ENCODE measurements around the gene ANO10.

The ANO10 gene

DNA sequence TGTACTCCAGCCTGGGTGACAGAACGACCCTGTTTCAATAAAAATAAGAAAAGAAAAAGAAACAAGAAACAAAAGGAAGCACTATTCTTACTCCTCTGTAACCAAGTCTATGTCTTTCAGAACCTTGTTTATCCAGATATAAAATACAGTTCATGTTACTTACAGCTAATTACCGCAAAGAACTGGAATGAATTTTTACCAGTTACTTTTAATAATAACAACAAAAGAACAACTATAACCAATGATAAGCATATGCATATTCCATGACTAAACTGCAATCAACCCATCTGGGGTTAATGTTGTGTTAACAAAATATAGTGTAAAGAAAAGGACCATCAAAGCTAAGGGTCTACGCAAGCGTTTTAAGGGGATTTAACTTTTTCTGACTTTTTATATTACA lies 212.3 kb downstream of the ANO10 start:
- Mint-ChIP-seq H3K9me3 (peaks cover 2% of the 10 kb centered on the region), H3K27ac (no peak overlapping the region), H3K4me3 (no peak overlapping the region), H3K27me3 (no peaks in the 10 kb centered on the region), H3K36me3 (peaks cover 2% of the 10 kb centered on the region), H3K4me1 (peaks cover 20% of the 10 kb centered on the region)
- DNase-seq: no peak
- CTCF ChIA-PET: no interaction called here

DNA sequence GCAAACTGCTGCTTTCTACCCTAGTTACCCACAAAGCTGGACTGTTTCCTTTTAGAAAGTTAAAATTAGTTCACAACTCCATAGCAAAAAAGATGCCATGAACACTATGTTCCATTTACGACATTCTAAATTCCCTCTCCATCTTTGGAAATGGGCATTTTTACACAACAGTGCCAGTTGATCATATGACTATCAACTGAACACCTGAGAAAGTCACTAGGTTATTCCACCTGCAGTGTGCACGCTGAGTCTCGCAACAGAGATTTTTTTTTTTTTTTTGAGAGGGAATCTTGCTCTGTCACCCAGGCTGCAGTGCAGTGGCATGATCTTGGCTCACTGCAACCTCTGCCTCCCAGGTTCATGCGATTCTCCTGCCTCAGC lies 215.2 kb downstream of the ANO10 start:
- Mint-ChIP-seq H3K4me1 (peaks cover 3% of the 10 kb centered on the region), H3K27me3 (peaks cover 3% of the 10 kb centered on the region), H3K36me3 (no peaks in the 10 kb centered on the region), H3K4me3 (no peak overlapping the region), H3K27ac (no peak overlapping the region), H3K9me3 (no peaks in the 10 kb centered on the region)
- DNase-seq: no peak
- CTCF ChIA-PET: interaction anchor here (1.3 kb wide), 1 partner anchor 29 kb away, joined by 4 read pairs; no protein-coding TSS in a partner anchor

GRCh38 chr3:43405888-43406642 lies 215.7 kb downstream of the ANO10 start:
- H3K36me3 Mint-ChIP-seq: no peaks in the 10 kb centered on the region
- CTCF ChIA-PET: interaction anchor here (1.3 kb wide), 1 partner anchor 28 kb away, joined by 4 read pairs; no protein-coding TSS in a partner anchor
- H3K9me3 Mint-ChIP-seq: no peaks in the 10 kb centered on the region
- peaks cover 3% of the 10 kb centered on the region for H3K27me3 Mint-ChIP-seq
- peaks cover 3% of the 10 kb centered on the region for H3K4me1 Mint-ChIP-seq
- H3K27ac Mint-ChIP-seq: no peak overlapping the region
- DNase-seq: no peak
- no peak overlapping the region for H3K4me3 Mint-ChIP-seq

DNA sequence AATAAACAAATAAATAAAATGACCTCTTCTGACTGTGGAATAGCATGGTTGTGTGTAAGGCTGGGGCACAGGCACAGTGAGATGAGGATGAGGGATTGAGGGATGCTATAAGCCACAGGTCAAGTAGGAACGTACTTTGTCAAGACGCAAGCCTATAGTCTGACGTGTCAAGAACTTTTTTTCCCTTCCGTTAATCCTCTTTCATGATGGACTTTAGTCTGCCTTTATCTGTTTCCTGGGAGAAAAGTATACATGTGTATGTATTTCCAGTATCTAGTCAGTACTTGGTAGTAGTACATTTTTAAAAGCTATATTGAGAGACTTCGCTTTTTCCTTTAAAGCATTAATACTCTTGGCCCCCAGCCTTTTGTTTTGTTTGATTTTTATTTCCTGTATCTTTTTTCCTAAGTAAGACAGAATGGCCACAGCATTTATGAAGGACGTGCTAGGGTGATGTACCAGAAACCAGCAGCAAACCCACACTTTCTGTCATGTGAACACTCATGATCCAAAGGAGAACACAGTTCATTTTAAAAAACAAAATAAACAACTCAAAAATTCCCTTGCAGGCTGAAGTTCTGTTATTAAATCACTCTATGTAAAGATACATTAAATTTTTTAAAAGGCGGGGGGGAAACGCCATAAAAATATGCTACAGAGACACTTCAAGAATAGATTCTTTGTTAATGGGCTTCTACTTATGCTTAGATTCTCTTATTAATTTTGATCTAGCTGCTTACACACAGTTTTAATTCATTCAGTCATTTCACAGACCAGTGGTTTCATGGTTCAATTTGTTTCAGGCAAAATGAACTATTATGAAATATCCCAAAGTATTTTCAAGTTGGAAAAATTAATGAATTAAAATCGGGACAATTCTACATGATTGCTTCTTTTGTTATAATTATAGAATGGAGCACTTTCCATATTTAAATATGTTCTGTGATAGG lies 220.8 kb downstream of the ANO10 start:
- no peak overlapping the region for H3K27ac Mint-ChIP-seq
- CTCF ChIA-PET: no interaction called here
- H3K9me3 Mint-ChIP-seq: no peaks in the 10 kb centered on the region

DNA sequence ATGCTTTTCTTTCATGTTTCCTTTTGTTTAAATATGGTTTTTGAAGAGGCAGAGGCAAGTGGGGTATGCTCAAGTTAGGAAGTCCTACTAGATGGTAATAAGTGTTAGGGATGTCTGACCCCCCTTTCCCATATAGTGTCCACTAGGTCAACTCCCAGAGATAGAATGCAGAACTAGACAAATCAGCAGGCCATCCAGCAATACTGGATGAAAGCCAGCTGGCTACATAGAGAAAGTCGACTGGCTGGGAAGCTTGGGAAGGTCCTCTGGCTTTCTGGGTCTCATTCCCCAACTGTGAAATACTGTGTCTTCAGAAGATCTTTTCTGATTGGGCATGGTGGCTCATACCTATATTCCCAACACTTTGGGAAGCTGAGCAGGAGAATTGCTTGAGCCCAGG lies 221.6 kb downstream of the ANO10 start:
- H3K9me3 Mint-ChIP-seq: no peaks in the 10 kb centered on the region
- no peak for DNase-seq
- peaks cover 3% of the 10 kb centered on the region for H3K27me3 Mint-ChIP-seq
- H3K4me1 Mint-ChIP-seq: peaks cover 3% of the 10 kb centered on the region
- H3K4me3 Mint-ChIP-seq: no peak overlapping the region
- no peak overlapping the region for H3K27ac Mint-ChIP-seq
- no peaks in the 10 kb centered on the region for H3K36me3 Mint-ChIP-seq
- CTCF ChIA-PET: no interaction called here

More for the DNA sequence above, 220.8 kb downstream of the ANO10 start:
- peaks cover 3% of the 10 kb centered on the region for H3K27me3 Mint-ChIP-seq
- no peak for DNase-seq
- no peak overlapping the region for H3K4me3 Mint-ChIP-seq
- peaks cover 3% of the 10 kb centered on the region for H3K4me1 Mint-ChIP-seq
- H3K36me3 Mint-ChIP-seq: no peaks in the 10 kb centered on the region

GRCh38 chr3:43399034-43399433 lies 222.8 kb downstream of the ANO10 start:
- no peak overlapping the region for H3K27ac Mint-ChIP-seq
- H3K27me3 Mint-ChIP-seq: peaks cover 3% of the 10 kb centered on the region
- peaks cover 3% of the 10 kb centered on the region for H3K36me3 Mint-ChIP-seq
- H3K4me3 Mint-ChIP-seq: no peak overlapping the region
- CTCF ChIA-PET: interaction anchor here (0.6 kb wide), 1 partner anchor 19 kb away, joined by 3 read pairs; no protein-coding TSS in a partner anchor
- peaks cover 2% of the 10 kb centered on the region for H3K9me3 Mint-ChIP-seq
- H3K4me1 Mint-ChIP-seq: peaks cover 5% of the 10 kb centered on the region
- no peak for DNase-seq

GRCh38 chr3:43394041-43394554 lies 227.7 kb downstream of the ANO10 start:
- H3K4me3 Mint-ChIP-seq: no peak overlapping the region
- peak overlapping the region; percentile 42 for H3K27ac Mint-ChIP-seq

DNA sequence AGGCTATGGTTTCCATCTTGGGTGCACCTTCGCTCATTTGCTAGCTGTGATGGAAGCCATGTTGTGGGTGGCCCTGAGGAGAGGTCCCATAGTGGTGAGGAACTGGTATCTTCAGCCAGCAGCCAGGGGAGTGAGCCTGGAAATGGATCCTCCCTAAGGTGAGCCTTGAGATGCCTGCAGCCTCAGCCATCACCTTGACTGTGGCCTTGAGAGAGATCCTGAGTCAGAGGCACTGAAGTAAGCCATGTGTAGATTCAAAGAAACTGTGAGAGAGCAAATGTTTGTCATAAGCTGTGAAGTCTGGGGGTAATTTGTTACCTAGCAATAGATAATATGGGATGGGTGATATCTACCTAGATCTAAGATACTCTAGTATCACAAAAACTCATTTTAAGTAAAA lies 230.2 kb downstream of the ANO10 start:
- Mint-ChIP-seq H3K27ac (no peak overlapping the region), H3K36me3 (peaks cover 28% of the 10 kb centered on the region), H3K27me3 (peaks cover 8% of the 10 kb centered on the region)

More at GRCh38 chr3:43394041-43394554, 227.7 kb downstream of the ANO10 start:
- peaks cover 34% of the 10 kb centered on the region for H3K4me1 Mint-ChIP-seq
- CTCF ChIA-PET: no interaction called here
- H3K9me3 Mint-ChIP-seq: peaks cover 14% of the 10 kb centered on the region
- no peaks in the 10 kb centered on the region for H3K27me3 Mint-ChIP-seq
- peaks cover 22% of the 10 kb centered on the region for H3K36me3 Mint-ChIP-seq
- DNase-seq: no peak

DNA sequence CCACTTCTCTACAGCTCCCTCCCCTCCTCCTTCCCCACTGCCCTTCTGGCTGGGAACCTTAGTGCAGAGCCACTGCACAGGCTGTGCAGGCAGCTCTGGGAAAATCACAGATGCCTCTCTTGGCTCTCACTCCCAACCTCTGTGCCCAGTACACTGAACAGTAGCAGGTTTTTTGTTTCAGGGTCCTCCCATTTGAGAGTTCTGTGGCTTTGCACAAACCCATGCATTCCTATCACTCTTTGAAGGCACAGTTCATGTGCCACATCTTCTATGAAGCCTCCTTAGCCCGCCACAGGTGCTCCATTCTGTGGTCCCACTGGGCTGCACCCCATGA lies 231.6 kb downstream of the ANO10 start:
- Mint-ChIP-seq H3K4me1 (peaks cover 57% of the 10 kb centered on the region), H3K27me3 (peaks cover 17% of the 10 kb centered on the region), H3K27ac (peak overlapping the region; percentile 96), H3K9me3 (peaks cover 18% of the 10 kb centered on the region), H3K36me3 (peaks cover 28% of the 10 kb centered on the region), H3K4me3 (peak overlapping the region; percentile 16)
- CTCF ChIA-PET: interaction anchor here (1.6 to 2.2 kb wide), 2 partner anchors 12 to 228 kb away, joined by 10 to 17 read pairs; no protein-coding TSS in a partner anchor
- no peak for DNase-seq

More for the DNA sequence above, 230.2 kb downstream of the ANO10 start:
- H3K4me1 Mint-ChIP-seq: peaks cover 51% of the 10 kb centered on the region
- H3K9me3 Mint-ChIP-seq: peaks cover 14% of the 10 kb centered on the region
- no peak for DNase-seq
- CTCF ChIA-PET: no interaction called here
- no peak overlapping the region for H3K4me3 Mint-ChIP-seq

DNA sequence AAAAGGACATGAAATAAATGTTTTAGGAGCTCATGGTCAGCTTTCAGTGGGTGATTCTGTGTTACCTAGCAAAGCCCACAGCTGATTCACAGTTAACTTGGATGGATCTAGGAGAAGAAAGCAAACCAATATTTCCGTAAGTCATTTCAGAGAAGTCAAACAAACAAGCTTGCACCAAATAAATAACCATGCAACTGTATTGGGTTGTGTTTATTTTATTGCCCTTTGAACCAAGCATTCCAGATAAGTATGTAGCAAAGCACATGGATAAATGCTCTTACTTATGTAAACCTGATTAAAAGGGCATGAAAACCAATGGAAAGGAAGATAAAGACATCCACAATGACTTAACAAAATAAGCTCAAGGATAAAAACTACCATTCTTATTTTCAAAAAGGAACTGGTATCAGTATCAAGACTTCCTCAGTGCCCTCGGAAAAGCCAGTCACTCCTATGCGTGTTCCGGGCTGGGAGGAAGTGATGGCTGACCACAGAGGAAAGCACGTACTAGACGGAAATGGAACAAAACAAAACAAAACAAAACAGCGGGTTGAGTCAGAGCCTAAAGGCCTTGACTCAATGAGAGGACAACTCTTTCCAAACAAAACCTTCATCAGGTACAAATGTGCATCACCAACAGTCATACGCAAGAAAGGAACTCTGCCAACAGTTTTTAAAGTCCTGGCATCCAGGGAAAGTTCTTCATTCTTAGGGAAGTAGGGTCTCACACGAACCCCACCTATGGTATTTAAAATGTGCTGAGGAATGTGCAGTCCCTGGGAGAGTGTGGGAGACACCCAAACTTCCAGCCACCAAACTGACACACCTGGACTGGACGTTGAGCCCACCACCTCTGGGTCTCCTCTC lies 232.2 kb downstream of the ANO10 start:
- peak overlapping the region; percentile 2 for H3K4me3 Mint-ChIP-seq
- peaks cover 23% of the 10 kb centered on the region for H3K9me3 Mint-ChIP-seq
- H3K27ac Mint-ChIP-seq: peak overlapping the region; percentile 96
- H3K36me3 Mint-ChIP-seq: peaks cover 32% of the 10 kb centered on the region
- DNase-seq: peak; percentile 83
- CTCF ChIA-PET: interaction anchor here (1.0 to 2.2 kb wide), 4 partner anchors 11 to 228 kb away, joined by 3 to 17 read pairs (median 6); no protein-coding TSS in a partner anchor
- peaks cover 20% of the 10 kb centered on the region for H3K27me3 Mint-ChIP-seq
- peaks cover 61% of the 10 kb centered on the region for H3K4me1 Mint-ChIP-seq

DNA sequence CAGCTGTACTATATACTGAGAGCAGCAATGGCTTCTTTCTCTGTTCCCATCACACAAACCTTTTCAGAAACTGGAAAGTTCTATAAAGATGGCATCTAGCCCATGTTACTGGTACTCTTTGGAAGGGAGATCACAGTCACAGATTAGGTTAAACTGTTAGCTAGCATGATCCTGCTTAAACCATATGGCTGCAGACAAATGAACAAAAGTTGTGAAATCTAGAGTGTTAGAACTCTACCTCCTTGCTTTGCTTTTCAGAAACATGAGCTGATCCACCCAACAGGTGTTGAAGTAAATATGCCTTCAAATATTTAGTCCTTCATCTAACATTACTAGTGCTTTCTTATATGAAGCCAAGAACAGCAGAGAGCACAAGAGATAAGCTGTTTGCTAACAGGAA lies 232.9 kb downstream of the ANO10 start:
- peak overlapping the region; percentile 96 for H3K27ac Mint-ChIP-seq
- no peak overlapping the region for H3K4me3 Mint-ChIP-seq
- CTCF ChIA-PET: interaction anchor here (1.0 to 2.2 kb wide), 4 partner anchors 10 to 227 kb away, joined by 3 to 17 read pairs (median 6); no protein-coding TSS in a partner anchor
- no peak for DNase-seq
- peaks cover 23% of the 10 kb centered on the region for H3K9me3 Mint-ChIP-seq
- H3K27me3 Mint-ChIP-seq: peaks cover 22% of the 10 kb centered on the region
- H3K36me3 Mint-ChIP-seq: peaks cover 31% of the 10 kb centered on the region
- H3K4me1 Mint-ChIP-seq: peaks cover 59% of the 10 kb centered on the region

DNA sequence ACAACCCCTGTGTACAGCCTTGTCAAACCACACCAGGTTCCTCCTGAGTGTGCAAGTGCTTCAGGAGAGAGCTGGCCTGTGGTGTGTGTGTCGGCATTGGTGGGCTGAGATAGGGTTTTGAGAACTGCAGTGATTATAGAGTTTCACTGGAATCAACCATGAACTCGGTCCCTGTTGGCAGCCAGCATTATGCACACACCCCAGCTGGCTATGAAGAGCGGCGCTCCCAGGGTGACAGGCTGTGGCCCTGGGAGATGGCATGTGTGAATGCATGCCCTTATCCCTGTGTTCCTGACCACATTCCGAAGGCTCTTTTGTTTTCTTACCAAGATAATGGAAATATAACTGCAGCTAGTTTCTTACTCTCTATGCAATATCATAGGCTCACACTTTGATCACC lies 233.6 kb downstream of the ANO10 start:
- no peak overlapping the region for H3K4me3 Mint-ChIP-seq
- H3K36me3 Mint-ChIP-seq: peaks cover 27% of the 10 kb centered on the region
- peaks cover 18% of the 10 kb centered on the region for H3K9me3 Mint-ChIP-seq
- CTCF ChIA-PET: interaction anchor here (2.2 kb wide), 1 partner anchor 10 kb away, joined by 17 read pairs; no protein-coding TSS in a partner anchor
- no peak for DNase-seq
- H3K27ac Mint-ChIP-seq: no peak overlapping the region
- peaks cover 56% of the 10 kb centered on the region for H3K4me1 Mint-ChIP-seq
- peaks cover 26% of the 10 kb centered on the region for H3K27me3 Mint-ChIP-seq

GRCh38 chr3:43379343-43379742 lies 242.5 kb downstream of the ANO10 start:
- H3K36me3 Mint-ChIP-seq: peaks cover 10% of the 10 kb centered on the region
- H3K9me3 Mint-ChIP-seq: peaks cover 5% of the 10 kb centered on the region
- no peak overlapping the region for H3K4me3 Mint-ChIP-seq
- peaks cover 9% of the 10 kb centered on the region for H3K27me3 Mint-ChIP-seq
- CTCF ChIA-PET: interaction anchor here (0.6 to 5.6 kb wide), 7 partner anchors 10 to 548 kb away, joined by 3 to 33 read pairs (median 4); no protein-coding TSS in a partner anchor
- H3K4me1 Mint-ChIP-seq: peaks cover 17% of the 10 kb centered on the region
- no peak overlapping the region for H3K27ac Mint-ChIP-seq
- DNase-seq: no peak
